Raji (cell line): ENCODE results near the gene TEX10.

Source experiments
- POLR2A ChIP-seq: IDR thresholded peaks from 2 replicates; pipeline ENCODE4 v1.6.1; 2011; ENCODE audit warnings: low read depth, low read length, control low read depth; ENCODE audit not compliant: insufficient read depth

TEX10 gene

DNA sequence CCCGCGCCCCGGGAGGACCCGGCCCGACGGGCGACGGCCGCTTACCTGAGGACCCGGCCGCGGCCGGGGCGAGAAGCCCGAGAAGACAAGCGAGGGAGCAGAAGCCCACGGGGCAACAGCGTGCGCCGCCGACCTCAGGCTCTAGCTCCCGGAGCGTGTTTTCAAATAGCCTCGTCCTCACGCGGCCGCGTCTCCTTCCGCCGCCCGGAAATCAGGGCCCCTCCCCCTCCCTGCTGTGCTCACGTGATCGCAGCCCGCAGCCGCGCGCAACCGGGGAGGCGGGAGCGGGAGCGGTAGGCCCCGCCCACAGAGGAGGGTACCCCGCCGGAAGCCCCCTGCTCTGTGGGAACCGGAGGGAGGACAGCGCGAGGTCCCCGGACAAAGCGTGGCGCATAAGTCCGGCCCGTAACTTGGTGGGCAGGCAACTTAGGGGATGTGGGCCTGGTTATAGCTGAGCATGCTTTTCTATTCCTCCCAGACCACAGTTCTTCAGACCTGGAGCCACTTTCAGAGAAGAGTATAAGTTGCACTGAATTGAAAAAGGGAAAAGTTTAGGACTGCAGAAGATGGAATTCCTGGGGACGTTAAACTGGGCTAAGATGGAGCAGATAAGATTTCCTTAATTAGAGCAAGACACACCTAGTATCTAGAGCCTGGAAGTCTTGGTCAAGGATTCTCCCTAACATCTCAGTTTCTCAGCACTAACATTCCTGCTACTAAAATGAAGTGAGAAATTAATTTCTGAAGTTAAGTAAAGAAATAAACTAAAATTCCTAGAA lies at the start of gene TEX10:
Gene TEX10, minus strand, starts transcription at position 216 of the 779 bp plus-strand sequence. CDS start 3,579 bp downstream, outside the sequence.
- peak; percentile 97 for TF ChIP-seq POLR2A

DNA sequence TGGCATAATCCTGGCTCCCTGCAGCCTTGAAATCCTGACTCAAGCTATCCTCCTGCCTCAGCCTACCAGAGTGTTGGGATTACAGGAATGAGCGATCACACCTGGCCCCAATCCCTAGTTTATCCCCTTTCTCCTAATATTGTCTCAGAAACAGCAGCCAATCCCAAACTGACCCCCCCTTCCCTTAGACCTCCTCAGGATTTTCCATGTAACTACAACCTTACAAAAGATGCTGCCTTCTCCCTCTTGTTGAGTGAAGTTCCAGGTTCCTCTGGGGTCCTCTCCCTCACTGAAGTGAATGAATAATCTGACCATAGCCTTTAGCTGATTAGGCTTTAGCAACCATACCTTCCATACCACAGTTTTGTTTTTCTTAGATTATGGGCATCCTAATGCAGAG lies 48.3 kb upstream of the TEX10 start:
- no peak for TF ChIP-seq POLR2A

DNA sequence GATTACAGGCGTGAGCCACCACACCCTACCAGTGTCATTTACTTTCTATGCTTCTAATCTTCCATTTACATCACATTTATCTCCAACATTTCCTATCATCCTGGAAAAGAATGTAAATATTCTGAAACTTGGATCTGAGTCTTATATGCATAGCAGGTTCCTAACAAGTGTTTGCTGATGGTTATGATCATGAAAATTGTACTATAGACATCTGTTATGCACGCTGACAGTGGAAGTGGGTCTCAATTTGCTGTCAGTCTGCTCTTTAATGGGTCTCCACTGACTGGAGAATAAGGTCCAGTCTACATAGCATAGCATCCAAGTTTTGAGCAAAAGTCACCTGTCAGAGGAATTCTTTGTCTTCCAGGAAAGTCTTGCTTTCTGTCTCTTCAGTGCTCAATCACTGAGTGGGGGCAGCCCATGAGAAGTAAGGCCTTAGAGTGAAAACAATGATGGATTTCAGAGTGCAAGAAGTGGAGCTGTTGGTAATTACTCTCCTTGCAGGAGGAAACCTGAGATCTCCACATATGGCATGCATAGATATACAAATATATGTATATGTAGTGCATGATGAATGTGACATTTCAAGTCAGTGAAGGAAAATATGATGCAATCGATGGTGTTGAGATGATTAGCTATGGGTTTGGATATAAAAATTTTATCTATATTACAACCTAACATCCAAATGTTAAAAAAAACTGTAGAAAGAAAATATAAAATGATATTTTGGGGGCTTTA lies 45.0 kb upstream of the TEX10 start:
- TF ChIP-seq POLR2A = no peak

DNA sequence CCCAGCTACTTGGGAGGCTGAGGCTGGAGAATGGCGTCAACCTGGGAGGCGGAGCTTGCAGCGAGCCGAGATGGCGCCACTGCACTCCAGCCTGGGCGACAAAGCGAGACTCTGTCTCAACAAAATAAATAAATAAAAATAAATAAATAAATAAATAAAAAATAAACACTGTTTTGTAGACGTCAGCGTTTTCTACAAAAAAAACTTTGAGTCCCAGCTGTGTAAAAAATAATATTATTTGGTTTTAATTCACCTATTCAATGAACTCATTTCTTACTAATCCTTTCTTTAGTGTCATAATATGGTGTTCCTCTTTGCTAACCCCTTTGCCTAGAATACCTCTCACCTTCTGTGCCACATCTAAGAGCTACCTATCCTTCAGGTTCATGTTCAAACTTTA lies 44.0 kb upstream of the TEX10 start:
- no peak for TF ChIP-seq POLR2A

DNA sequence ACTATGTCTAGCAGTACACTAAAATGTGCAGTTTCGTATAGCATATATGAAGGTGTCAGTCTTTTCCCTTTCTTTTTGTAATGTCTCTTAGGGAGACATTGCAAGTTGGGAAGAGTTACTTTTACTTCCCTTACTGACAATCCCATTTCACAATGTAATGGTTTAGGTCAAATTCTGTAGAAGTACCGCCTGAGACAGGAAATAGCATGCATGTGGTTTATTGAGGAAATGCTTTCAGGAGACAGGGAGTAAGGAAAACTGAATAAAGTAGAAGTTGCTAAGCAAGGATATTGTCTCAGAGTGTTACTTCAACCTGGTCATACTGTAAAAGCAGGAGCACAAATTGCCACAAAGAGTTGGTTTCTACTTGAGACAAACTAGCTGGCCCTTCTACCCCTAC lies 42.1 kb upstream of the TEX10 start:
- no peak for TF ChIP-seq POLR2A

DNA sequence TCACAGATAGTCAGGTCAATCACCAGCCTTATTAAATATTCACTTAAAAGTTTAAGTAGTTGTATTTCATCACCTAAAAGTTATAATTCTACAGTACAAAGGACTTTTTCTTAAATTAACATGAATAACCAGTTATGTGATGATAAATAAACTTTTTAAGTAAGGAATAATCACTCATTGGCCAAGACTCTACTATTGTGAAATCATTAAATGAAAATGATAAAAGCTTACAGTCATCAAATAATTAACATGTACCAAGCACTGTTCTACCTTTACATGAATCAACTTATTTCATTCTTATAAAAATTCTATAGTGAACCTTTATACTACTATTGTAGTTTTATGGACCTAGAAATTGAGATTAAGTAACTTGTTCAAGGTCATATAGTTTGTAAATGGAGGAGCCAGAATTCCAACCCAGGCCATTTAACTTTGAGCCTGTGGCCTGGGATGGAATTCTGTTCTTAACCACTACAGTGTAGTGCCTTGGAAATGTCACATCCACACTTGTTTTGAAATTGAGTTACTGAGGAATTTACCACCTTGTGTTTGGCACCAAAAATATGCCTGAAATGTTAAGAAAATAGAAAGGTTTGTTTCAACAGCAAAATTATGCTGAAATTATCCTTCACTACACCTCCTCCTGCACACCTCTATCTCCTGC lies 41.4 kb upstream of the TEX10 start:
- no peak for TF ChIP-seq POLR2A

DNA sequence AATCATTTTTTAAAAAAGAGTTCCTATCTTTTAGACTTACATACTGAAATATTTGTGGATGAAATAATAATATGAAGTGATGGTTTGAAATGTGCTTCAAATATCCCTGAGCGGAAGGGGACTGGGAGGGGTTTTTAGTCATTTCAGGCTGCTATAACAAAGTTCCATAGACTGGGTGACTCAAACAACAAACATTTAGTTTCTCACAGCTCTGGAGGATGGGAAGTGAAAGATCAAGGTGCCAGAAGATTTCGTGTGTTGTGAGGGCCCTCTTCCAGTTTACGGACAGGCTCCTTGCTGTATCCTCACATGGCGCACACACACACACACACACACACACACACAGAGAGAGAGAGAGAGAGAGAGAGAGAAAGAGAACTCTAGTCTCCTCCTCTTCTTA lies 27.1 kb upstream of the TEX10 start:
- TF ChIP-seq POLR2A = no peak

DNA sequence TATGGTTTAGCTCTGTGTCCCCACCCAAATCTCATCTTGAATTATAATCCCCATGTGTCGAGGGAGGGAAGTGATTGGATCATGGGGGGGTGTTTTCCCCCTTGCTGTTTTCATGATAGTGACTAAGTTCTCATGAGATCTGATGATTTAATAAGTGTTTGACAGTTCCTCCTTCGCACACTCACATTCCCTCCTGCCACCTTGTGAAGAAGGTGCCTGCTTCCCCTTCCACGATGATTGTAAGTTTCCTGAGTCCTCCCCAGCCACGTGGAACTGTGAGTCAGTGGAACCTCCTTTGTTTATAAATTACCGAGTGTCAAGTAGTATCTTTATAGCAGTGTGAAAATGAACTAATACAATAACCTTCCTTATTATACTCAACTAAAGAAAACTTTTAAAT lies 24.3 kb upstream of the TEX10 start:
- no peak for TF ChIP-seq POLR2A

DNA sequence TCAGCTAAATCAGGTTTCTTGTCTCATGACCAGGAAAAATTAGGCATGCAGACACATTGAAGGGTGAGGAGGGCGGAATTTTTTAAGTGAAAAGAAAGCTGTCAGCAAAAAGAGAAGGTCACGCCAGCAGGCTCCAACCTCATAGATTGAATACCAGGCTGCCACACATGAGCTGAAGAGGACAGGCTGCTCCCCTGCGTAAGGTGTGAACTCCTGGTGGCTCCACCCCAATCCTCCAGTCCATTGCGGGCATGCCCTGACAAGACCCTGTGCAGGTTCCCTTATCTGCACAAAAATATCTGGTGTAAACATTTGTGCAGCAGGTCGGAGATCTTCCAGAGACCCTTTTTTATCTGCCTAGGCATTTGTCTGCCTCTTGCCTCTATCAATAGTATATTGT lies 22.9 kb upstream of the TEX10 start:
- TF ChIP-seq POLR2A = no peak

DNA sequence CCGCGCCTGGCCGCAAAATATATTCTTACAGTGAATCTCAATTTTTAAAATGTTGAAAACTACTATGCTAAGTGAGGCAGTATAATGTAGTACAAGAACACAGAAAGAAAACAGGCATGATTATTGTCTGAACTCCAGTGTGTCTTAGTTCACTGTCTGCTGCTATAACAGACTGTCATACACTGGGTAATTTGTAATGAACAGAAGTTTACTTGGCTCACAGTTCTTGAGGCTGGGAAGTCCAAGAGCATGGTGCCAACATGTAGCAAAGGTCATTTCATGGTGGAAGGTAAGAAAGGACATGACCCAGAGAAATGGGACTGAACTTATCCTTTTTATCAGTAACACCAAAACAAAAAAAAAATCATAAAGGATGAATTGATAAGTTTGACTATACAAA lies 19.9 kb upstream of the TEX10 start:
- no peak for TF ChIP-seq POLR2A

DNA sequence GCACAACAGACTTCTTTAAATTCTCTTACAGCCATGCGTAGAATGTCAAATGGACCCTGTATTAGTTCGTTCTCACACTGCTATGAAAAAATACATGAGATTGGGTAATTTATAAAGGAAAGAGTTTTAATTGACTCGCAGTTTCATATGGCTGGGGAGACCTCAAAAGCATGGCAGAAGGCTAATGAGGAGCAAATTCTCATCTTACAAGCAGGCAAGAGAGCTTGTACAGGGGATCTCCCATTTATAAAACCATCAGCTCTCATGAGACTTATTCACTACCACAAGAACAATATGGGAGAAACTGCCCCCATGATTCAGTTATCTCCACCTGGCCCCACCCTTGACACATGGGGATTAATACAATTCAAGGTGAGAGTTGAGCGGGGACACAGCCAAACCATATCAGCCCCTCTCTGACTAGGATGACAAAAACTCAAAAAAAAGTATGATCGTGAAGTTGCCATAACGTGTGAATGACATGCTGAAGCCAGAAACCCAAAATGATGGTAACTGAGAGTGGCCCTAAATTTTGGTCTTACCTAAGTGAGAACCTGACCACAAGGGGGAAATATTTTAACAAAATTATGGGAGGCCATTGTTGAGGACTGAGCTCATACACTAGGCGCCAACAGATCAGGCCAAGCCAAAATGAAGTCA lies 17.5 kb upstream of the TEX10 start:
- TF ChIP-seq POLR2A = no peak

DNA sequence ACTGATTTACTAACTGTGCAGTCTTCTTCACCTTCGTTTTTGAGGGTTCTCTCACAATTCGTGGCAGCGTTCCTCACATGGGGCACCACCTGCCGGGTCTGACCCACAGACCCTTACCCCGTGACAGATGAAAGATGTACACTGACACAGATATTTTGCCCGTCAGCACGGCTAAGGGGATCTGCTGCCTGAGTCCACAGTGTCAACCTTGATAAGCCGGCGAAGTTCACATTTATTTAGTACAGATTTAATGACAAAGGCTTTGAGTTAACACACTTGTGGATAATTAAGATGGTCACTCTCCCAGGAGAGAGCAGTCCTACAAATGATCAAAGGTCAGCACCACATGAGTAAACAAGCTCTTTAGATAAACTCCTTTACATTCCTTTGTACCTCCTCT lies 15.9 kb upstream of the TEX10 start:
- no peak for TF ChIP-seq POLR2A

DNA sequence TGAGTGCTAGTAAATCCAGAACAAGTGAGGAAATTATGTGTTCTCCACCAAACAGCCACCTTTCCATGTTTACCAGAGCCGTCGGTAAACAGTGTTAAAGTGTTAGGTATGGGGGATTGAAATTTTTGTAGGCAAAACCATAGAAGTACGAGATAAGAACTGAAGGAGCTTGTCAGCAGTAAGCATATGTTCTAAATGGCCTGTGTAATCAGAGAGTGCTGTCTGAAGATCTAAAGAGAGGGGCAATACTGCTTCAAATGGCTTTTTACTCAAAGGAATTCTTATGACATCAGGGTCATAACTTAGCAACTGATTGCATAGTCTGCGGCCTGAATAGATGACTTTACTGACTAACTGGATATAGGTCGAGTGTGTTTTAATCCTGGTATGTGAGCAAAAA lies 13.4 kb upstream of the TEX10 start:
- TF ChIP-seq POLR2A = no peak

DNA sequence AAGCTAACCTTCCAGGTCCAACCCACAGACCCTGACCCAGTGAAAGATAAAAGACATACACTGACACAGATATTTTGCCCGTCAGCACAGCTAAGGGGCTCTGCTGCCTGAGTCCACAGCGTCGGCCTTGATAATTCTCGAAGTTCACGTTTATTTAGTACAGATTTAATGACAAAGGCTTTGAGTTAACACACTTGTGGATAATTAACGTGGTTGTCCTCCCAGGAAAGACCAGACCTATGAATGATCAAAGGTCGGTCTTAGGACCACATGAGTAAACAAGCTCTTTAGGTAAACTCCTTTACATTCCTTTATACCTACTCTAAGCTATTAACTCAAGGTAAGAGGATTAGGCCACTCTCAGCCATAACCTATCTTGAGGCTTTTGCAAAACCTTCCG lies 11.3 kb upstream of the TEX10 start:
- TF ChIP-seq POLR2A = no peak

DNA sequence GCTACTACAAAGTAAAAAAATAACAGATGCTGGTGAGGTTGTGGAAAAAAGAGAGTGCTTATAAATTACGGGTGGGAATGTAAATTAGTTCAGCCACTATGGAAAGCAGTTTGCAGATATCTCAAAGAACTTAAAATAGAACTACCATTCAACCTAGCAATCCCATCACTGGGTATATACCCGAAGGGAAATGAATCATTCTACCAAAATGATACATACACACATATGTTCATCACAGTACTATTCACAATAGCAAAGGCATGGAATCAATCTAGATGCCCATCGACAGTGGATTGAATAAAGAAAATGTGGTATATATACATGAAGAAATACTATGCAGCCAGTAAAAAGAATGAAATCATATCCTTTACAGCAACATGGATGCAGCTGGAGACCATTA lies 6.3 kb upstream of the TEX10 start:
- TF ChIP-seq POLR2A = no peak

DNA sequence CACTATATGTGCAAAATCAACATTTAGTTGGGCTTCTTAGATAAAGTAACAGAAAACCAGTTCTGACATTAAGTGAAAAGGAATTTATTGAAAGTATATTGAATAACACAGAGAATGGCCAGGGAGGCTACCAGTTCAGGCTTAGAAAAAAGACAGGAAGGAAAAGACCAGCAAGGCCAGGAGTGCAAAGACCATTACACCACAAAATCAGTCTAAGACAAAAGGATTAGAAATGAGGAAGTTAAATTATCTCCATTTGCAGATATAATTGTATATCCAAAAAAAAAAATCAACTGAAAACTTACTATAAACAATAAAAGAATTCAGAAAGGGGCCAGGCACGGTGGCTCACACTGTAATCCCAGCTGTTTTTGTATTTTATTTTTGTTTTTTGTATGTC lies 4.8 kb upstream of the TEX10 start:
- no peak for TF ChIP-seq POLR2A

DNA sequence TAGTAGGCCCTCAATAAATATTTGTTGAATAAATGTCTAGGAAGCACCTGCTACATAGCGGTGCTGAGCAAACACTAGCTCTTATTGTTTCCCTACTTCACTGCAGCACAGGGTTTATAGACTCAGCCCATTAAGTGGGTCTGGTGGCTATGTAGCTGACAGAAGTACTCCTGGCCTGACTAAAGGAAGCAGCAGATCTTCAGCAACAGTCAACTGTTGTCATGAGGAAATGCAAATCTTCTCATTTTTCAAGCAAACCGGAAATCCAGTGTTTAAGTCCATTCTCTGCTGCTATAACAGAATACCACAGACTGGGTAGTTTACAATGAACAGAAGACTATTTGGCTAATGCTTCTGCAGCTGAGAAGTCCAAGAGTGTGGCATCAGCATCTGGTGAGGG lies 2.8 kb upstream of the TEX10 start:
- TF ChIP-seq POLR2A = no peak
